Measurements from ENCODE around the gene FARS2. TPM values are rescaled to one million over a fixed set of nuclear protein-coding genes. Genes with fewer than 3 reads are reported as not detected.
A peak's percentile ranks its signal among the peaks of the same experiment; 100 is the strongest.

The FARS2 gene
- total and polyA plus RNA-seq, 7 experiments from 2014 or later: 16.2 to 28.1 (median 20.8) TPM

DNA sequence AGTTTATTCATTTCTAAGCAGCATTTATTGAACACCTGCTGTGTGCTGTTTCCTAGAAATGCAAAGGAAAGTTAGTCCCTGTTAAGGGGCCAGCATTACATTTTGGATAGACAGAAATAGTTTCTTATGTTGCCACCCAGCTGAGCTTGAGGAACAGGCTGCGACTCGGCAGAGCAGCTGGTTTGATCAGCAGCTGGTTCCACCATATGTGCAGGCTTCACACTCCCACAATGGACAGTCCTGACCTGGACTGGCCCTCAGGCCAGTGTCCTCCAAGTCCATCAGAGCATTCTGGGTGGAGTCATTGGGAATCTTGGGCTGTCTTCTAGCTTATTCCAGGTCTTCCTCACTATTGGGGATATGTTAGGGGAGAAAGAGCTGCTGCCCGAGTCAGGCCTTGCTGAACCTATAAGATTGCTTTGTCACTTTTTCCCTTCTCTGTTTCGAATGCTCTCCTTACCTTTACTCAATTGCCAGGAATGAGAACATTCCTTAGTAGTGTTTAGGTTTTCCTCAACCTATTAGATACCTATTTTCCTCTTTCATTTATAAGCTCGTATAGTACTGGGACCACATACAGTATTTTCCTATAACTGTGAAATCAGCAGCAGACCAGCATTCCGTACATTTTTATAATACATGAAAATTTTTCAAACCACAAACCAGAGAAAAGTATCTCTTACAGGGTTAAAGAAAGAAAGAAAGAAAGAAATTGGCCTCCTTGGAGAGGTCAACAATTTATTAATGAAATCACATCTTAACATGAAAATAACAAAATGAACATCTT, 203.0 kb downstream of the FARS2 start:
- no peak overlapping the region for H3K27ac ChIP-seq (ENCODE audit: low read depth, low read length)
- ATAC-seq (no peak), DNase-seq (no peak)
- H3K4me1 ChIP-seq (ENCODE audit: control insufficient read depth in 2 of 2, insufficient read depth in 2 of 2, low read length in 2 of 2): peaks cover 0 to 6% of the 10 kb centered on the region in 2 donors
- Mint-ChIP-seq H3K4me1 (peaks cover 5 to 23% (median 17%) of the 10 kb centered on the region in 7 donors), H3K27ac (no peak overlapping the region), H3K9me3 (peaks cover 0 to 7% (median 0%) of the 10 kb centered on the region in 11 donors), H3K4me3 (no peak overlapping the region), H3K27me3 (no peaks in the 10 kb centered on the region), H3K36me3 (peaks cover 2 to 38% (median 5%) of the 10 kb centered on the region in 5 donors)
- no peaks in the 10 kb centered on the region for H3K27me3 ChIP-seq (ENCODE audit: control insufficient read depth in 2 of 2, insufficient read depth in 2 of 2, low read length in 2 of 2)
- no peak overlapping the region for H3K4me3 ChIP-seq (ENCODE audit: low read length)
- ChIA-PET POLR2A (no interaction called here), CTCF (no interaction called here)
- intact Hi-C loops (cut with micrococcal nuclease): no loop called here
- no peaks in the 10 kb centered on the region for H3K9me3 ChIP-seq (ENCODE audit: control insufficient read depth in 2 of 3, low read length in 3 of 3)
- peaks cover 0 to 4% (median 0%) of the 10 kb centered on the region in 3 experiments for H3K36me3 ChIP-seq (ENCODE audit: control insufficient read depth in 2 of 3, insufficient read depth in 3 of 3, low read length in 3 of 3)

DNA sequence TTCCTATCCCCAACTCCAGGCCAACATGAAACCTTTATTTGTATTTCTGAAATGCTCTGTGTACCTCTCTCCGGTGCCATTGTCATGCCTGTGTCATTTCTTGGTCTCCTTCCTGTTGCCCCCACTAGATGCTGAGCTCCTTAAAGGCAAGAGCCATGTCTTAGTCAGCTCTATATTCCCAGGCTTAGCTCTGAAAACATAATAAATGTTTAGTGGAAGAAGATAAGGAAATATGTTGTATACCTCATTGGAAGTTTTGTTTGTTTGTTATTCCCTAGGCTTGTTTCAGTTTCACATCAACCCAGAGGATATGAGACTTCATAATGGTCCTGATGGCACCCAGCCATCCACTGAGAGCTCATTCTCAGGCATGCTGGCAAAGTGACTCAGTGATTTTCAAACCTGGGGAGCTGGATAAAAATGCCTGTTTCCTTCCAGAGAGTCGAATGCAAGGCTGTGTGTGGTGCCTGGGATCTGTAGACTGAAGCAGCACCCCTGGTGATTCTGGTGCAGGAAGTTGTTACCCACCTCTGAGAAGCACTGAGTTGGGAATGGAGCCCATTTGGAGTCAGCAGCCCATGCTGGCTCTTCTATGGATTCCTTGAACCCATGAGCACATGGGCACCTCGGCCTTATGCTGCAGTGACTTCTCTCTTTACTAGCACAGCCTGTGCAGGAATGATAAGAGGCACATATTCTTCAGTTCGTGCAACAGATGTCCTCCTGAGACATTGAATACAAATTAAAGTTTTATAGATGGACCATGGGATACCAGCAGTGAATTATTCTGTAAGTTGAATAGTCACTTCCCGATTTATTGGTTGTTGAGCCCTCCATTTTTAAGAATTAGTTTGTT, 205.2 kb downstream of the FARS2 start:
- Mint-ChIP-seq H3K36me3 (peaks cover 0 to 22% (median 2%) of the 10 kb centered on the region in 5 donors), H3K9me3 (no peaks in the 10 kb centered on the region), H3K4me1 (peaks cover 0 to 12% (median 6%) of the 10 kb centered on the region in 7 donors), H3K27ac (peak overlapping the region in 2 of 9 donors; percentile 3 to 78), H3K27me3 (no peaks in the 10 kb centered on the region), H3K4me3 (no peak overlapping the region)
- intact Hi-C loops (cut with micrococcal nuclease): no loop called here
- POLR2A ChIA-PET: no interaction called here
- DNase-seq (no peak), ATAC-seq (no peak)
- H3K27ac ChIP-seq (ENCODE audit: low read depth, low read length): no peak overlapping the region
- H3K4me1 ChIP-seq (ENCODE audit: control insufficient read depth in 2 of 2, insufficient read depth in 2 of 2, low read length in 2 of 2): no peaks in the 10 kb centered on the region
- H3K4me3 ChIP-seq (ENCODE audit: low read length): no peak overlapping the region
- no peaks in the 10 kb centered on the region for H3K9me3 ChIP-seq (ENCODE audit: control insufficient read depth in 2 of 3, low read length in 3 of 3)
- CTCF ChIA-PET: interaction anchor here (0.5 to 1.2 kb wide), 3 partner anchors 186 to 1081 kb away, joined by 3 to 4 read pairs (median 3); no protein-coding TSS in a partner anchor
- H3K36me3 ChIP-seq (ENCODE audit: control insufficient read depth in 2 of 3, insufficient read depth in 3 of 3, low read length in 3 of 3): no peaks in the 10 kb centered on the region
- no peaks in the 10 kb centered on the region for H3K27me3 ChIP-seq (ENCODE audit: control insufficient read depth in 2 of 2, insufficient read depth in 2 of 2, low read length in 2 of 2)

DNA sequence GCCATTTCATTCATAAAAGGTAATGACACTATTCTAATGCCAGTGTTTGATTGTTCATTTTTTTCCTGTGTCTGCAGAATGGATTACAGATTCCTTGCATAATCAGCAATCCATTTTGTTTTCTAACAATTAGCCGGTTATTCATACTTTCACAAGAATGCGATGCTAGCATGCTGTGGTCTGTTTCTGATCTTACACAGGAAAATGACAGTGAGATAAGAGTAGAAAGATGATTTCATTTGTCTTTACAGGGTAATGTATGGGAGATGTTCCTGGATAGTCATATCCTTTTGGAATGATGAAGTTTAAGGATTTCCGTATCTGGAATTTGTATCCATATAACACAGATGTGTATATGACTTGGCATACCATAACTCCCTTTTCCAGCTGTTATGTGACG, 207.3 kb downstream of the FARS2 start:
- no peaks in the 10 kb centered on the region for H3K36me3 ChIP-seq (ENCODE audit: control insufficient read depth in 2 of 3, insufficient read depth in 3 of 3, low read length in 3 of 3)
- H3K4me3 ChIP-seq (ENCODE audit: low read length): no peak overlapping the region
- intact Hi-C loops (cut with micrococcal nuclease): no loop called here
- Mint-ChIP-seq H3K9me3 (no peaks in the 10 kb centered on the region), H3K4me3 (no peak overlapping the region), H3K36me3 (peaks cover 0 to 16% (median 0%) of the 10 kb centered on the region in 5 donors), H3K27ac (no peak overlapping the region), H3K4me1 (peaks cover 0 to 12% (median 6%) of the 10 kb centered on the region in 7 donors), H3K27me3 (no peaks in the 10 kb centered on the region)
- no peaks in the 10 kb centered on the region for H3K4me1 ChIP-seq (ENCODE audit: control insufficient read depth in 2 of 2, insufficient read depth in 2 of 2, low read length in 2 of 2)
- DNase-seq: no peak
- H3K27me3 ChIP-seq (ENCODE audit: control insufficient read depth in 2 of 2, insufficient read depth in 2 of 2, low read length in 2 of 2): no peaks in the 10 kb centered on the region
- H3K27ac ChIP-seq (ENCODE audit: low read depth, low read length): no peak overlapping the region
- CTCF ChIA-PET: interaction anchor here (0.8 to 1.2 kb wide), 2 partner anchors 39 to 1082 kb away, joined by 3 to 4 read pairs; no protein-coding TSS in a partner anchor
- POLR2A ChIA-PET: no interaction called here
- H3K9me3 ChIP-seq (ENCODE audit: control insufficient read depth in 2 of 3, low read length in 3 of 3): no peaks in the 10 kb centered on the region
- ATAC-seq: no peak

DNA sequence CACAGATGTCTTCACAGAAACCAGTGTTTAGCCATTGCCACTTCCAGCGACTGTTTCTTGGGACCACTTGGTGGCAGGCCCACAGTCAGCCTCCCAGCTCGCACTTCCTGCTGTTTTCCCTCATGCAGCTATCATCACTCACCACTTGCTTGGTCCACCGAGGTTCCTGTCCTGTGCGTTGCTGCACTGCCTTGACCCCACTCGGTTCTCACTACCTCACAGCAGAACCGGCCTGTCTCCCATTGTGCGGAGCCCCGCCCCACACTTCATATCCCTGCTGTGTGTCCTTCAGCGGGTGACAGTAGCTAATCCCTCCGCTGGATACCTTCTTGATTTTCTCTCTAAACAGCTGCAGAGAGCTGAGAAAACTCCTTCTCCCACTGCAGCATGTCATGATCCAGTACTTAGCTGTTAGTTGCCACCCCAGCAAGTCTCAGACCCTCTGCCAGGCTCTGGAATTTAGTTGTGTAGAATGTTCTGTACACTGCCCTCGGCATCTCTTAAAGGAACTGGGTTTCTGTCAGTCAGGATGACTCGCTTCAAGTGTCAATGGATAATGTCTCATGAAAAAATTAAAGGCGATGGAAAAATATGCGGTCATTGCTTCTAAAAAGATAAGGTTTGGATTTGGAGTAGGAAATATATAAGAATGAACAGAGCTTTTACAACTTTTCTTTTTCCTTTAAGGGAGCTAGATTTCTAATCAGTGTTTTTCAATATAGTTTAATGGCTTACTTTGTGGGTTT, 208.0 kb downstream of the FARS2 start:
- Histone ChIP-seq H3K27me3 (ENCODE audit: control insufficient read depth in 2 of 2, insufficient read depth in 2 of 2, low read length in 2 of 2) (no peaks in the 10 kb centered on the region), H3K27ac (ENCODE audit: low read depth, low read length) (no peak overlapping the region), H3K4me1 (ENCODE audit: control insufficient read depth in 2 of 2, insufficient read depth in 2 of 2, low read length in 2 of 2) (no peaks in the 10 kb centered on the region), H3K9me3 (ENCODE audit: control insufficient read depth in 2 of 3, low read length in 3 of 3) (no peaks in the 10 kb centered on the region), H3K4me3 (ENCODE audit: low read length) (no peak overlapping the region), H3K36me3 (ENCODE audit: control insufficient read depth in 2 of 3, insufficient read depth in 3 of 3, low read length in 3 of 3) (no peaks in the 10 kb centered on the region)
- intact Hi-C loops (cut with micrococcal nuclease): no loop called here
- Mint-ChIP-seq H3K27ac (no peak overlapping the region), H3K9me3 (no peaks in the 10 kb centered on the region), H3K4me3 (peak overlapping the region in 1 of 10 donors; percentile 1), H3K36me3 (peaks cover 0 to 16% (median 0%) of the 10 kb centered on the region in 5 donors), H3K4me1 (peaks cover 0 to 12% (median 6%) of the 10 kb centered on the region in 7 donors), H3K27me3 (no peaks in the 10 kb centered on the region)
- DNase-seq (no peak), ATAC-seq (no peak)
- ChIA-PET POLR2A (no interaction called here), CTCF (interaction anchor here (0.6 to 1.2 kb wide), 4 partner anchors 38 to 1082 kb away, joined by 3 to 4 read pairs (median 3); no protein-coding TSS in a partner anchor)

DNA sequence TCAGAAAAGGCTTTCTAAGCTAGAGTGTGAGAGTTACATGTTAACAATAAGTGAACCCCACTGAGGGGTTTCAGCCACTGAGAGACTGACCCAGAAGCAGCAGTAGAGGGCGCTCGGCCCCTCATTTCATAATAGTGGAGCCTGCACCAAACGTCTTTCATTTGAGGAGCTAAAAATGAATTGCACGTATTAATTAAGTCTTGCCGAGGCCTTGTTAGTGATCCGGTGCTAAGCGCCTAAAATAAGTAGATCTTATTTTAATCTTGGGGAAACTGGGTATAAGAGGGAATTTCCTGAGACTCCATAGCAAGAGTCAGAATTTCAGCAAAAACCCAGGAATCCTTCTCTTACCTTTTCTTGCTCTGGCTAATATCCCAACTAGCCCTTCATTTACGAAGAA, 209.7 kb downstream of the FARS2 start:
- H3K36me3 Mint-ChIP-seq: peaks cover 0 to 13% (median 0%) of the 10 kb centered on the region in 5 donors
- no peak overlapping the region for H3K4me3 Mint-ChIP-seq
- ChIA-PET CTCF (interaction anchor here (0.5 to 2.1 kb wide), 23 partner anchors 8 to 1143 kb away, joined by 3 to 12 read pairs (median 3); no protein-coding TSS in a partner anchor), POLR2A (interaction anchor here (0.7 to 1.4 kb wide), 3 partner anchors 15 to 421 kb away, joined by 3 to 4 read pairs (median 3); no protein-coding TSS in a partner anchor)
- H3K9me3 Mint-ChIP-seq: no peaks in the 10 kb centered on the region
- peak; percentile 33 to 74 (median 56) for DNase-seq
- no peak overlapping the region for H3K4me3 ChIP-seq (ENCODE audit: low read length)
- no peaks in the 10 kb centered on the region for H3K27me3 Mint-ChIP-seq
- H3K27ac Mint-ChIP-seq: no peak overlapping the region
- no peaks in the 10 kb centered on the region for H3K9me3 ChIP-seq (ENCODE audit: control insufficient read depth in 2 of 3, low read length in 3 of 3)
- intact Hi-C loops (cut with micrococcal nuclease): loop anchor here (1.0 to 5.0 kb wide), 15 partner anchors 110 to 1076 kb away; partner anchors contain the start of gene NRN1 (in 1 of the 2)
- no peaks in the 10 kb centered on the region for H3K4me1 ChIP-seq (ENCODE audit: control insufficient read depth in 2 of 2, insufficient read depth in 2 of 2, low read length in 2 of 2)
- H3K27me3 ChIP-seq (ENCODE audit: control insufficient read depth in 2 of 2, insufficient read depth in 2 of 2, low read length in 2 of 2): no peaks in the 10 kb centered on the region
- H3K27ac ChIP-seq (ENCODE audit: low read depth, low read length): no peak overlapping the region
- peaks cover 0 to 14% (median 10%) of the 10 kb centered on the region in 7 donors for H3K4me1 Mint-ChIP-seq
- ATAC-seq: peak; percentile 81
- H3K36me3 ChIP-seq (ENCODE audit: control insufficient read depth in 2 of 3, insufficient read depth in 3 of 3, low read length in 3 of 3): no peaks in the 10 kb centered on the region

Measured in naive thymus-derived CD4-positive, alpha-beta T cell (primary cell).